ENCODE data around the gene MRPL20.
A peak's percentile ranks its signal among the peaks of the same experiment; 100 is the strongest.
"Not testable (repeated sequence)": the region's sequence is repeated elsewhere in the genome, so short reads cannot be mapped to it uniquely, and the experiment has no call there.

The MRPL20 gene

GRCh38 chr1:1398677-1399186, 8.4 kb downstream of the MRPL20 start:
- peaks cover 4% of the 10 kb centered on the region; the same call in 1 of the 2 replicates for H3K4me1 ChIP-seq (ENCODE audit: insufficient read depth, low read length)
- peaks cover 34% of the 10 kb centered on the region for H3K36me3 ChIP-seq (ENCODE audit: insufficient read depth, low read length)
- H3K9me3 ChIP-seq (ENCODE audit: control insufficient read depth, insufficient read depth, low read length) = no peaks in the 10 kb centered on the region
- H3K9ac ChIP-seq (ENCODE audit: low read depth, low read length) = peak overlapping the region; percentile 76

GRCh38 chr1:1397839-1398523, 9.1 kb downstream of the MRPL20 start:
- peak overlapping the region; percentile 76 for H3K9ac ChIP-seq (ENCODE audit: low read depth, low read length)
- peaks cover 4% of the 10 kb centered on the region; the same call in 1 of the 2 replicates for H3K4me1 ChIP-seq (ENCODE audit: insufficient read depth, low read length)
- H3K36me3 ChIP-seq (ENCODE audit: insufficient read depth, low read length) = peaks cover 37% of the 10 kb centered on the region
- no peaks in the 10 kb centered on the region for H3K9me3 ChIP-seq (ENCODE audit: control insufficient read depth, insufficient read depth, low read length)

GRCh38 chr1:1395166-1395565, 11.9 kb downstream of the MRPL20 start:
- Histone ChIP-seq H3K4me1 (ENCODE audit: insufficient read depth, low read length) (peaks cover 4% of the 10 kb centered on the region; the same call in 1 of the 2 replicates), H3K9ac (ENCODE audit: low read depth, low read length) (no peak overlapping the region), H3K9me3 (ENCODE audit: control insufficient read depth, insufficient read depth, low read length) (no peaks in the 10 kb centered on the region), H3K36me3 (ENCODE audit: insufficient read depth, low read length) (peaks cover 58% of the 10 kb centered on the region)

GRCh38 chr1:1394116-1394515, 13.0 kb downstream of the MRPL20 start:
- Histone ChIP-seq H3K9ac (ENCODE audit: low read depth, low read length) (no peak overlapping the region), H3K9me3 (ENCODE audit: control insufficient read depth, insufficient read depth, low read length) (no peaks in the 10 kb centered on the region), H3K36me3 (ENCODE audit: insufficient read depth, low read length) (peaks cover 69% of the 10 kb centered on the region), H3K4me1 (ENCODE audit: insufficient read depth, low read length) (peaks cover 4% of the 10 kb centered on the region; the same call in 1 of the 2 replicates)

GRCh38 chr1:1393428-1393827, 13.7 kb downstream of the MRPL20 start:
- Histone ChIP-seq H3K36me3 (ENCODE audit: insufficient read depth, low read length) (peaks cover 72% of the 10 kb centered on the region), H3K9ac (ENCODE audit: low read depth, low read length) (no peak overlapping the region), H3K9me3 (ENCODE audit: control insufficient read depth, insufficient read depth, low read length) (no peaks in the 10 kb centered on the region), H3K4me1 (ENCODE audit: insufficient read depth, low read length) (peaks cover 4% of the 10 kb centered on the region; the same call in 1 of the 2 replicates)

- H3K36me3 ChIP-seq (ENCODE audit: insufficient read depth, low read length) = peaks cover 69% of the 10 kb centered on the region
- peaks cover under 1% of the 10 kb centered on the region; the same call in 1 of the 2 replicates for H3K4me1 ChIP-seq (ENCODE audit: insufficient read depth, low read length)
- H3K9ac ChIP-seq (ENCODE audit: low read depth, low read length) = no peak overlapping the region
- no peaks in the 10 kb centered on the region for H3K9me3 ChIP-seq (ENCODE audit: control insufficient read depth, insufficient read depth, low read length)
Observed at GRCh38 chr1:1393014-1393413, 14.1 kb downstream of the MRPL20 start.

- no peak overlapping the region for H3K9ac ChIP-seq (ENCODE audit: low read depth, low read length)
- no peaks in the 10 kb centered on the region for H3K4me1 ChIP-seq (ENCODE audit: insufficient read depth, low read length)
- peaks cover 70% of the 10 kb centered on the region for H3K36me3 ChIP-seq (ENCODE audit: insufficient read depth, low read length)
- no peaks in the 10 kb centered on the region for H3K9me3 ChIP-seq (ENCODE audit: control insufficient read depth, insufficient read depth, low read length)
Observed at GRCh38 chr1:1391225-1391624, 15.9 kb downstream of the MRPL20 start.

- Histone ChIP-seq H3K9me3 (ENCODE audit: control insufficient read depth, insufficient read depth, low read length) (no peaks in the 10 kb centered on the region), H3K9ac (ENCODE audit: low read depth, low read length) (no peak overlapping the region), H3K4me1 (ENCODE audit: insufficient read depth, low read length) (no peaks in the 10 kb centered on the region), H3K36me3 (ENCODE audit: insufficient read depth, low read length) (peaks cover 72% of the 10 kb centered on the region)
Observed at GRCh38 chr1:1390675-1391074, 16.4 kb downstream of the MRPL20 start.

GRCh38 chr1:1388078-1388472, 19.0 kb downstream of the MRPL20 start:
- no peak overlapping the region for H3K9ac ChIP-seq (ENCODE audit: low read depth, low read length)
- H3K36me3 ChIP-seq (ENCODE audit: insufficient read depth, low read length) = peaks cover 54% of the 10 kb centered on the region
- H3K9me3 ChIP-seq (ENCODE audit: control insufficient read depth, insufficient read depth, low read length) = no peaks in the 10 kb centered on the region
- H3K4me1 ChIP-seq (ENCODE audit: insufficient read depth, low read length) = no peaks in the 10 kb centered on the region

GRCh38 chr1:1387098-1388077, 19.7 kb downstream of the MRPL20 start:
- Histone ChIP-seq H3K36me3 (ENCODE audit: insufficient read depth, low read length) (peaks cover 48% of the 10 kb centered on the region), H3K4me1 (ENCODE audit: insufficient read depth, low read length) (no peaks in the 10 kb centered on the region), H3K9me3 (ENCODE audit: control insufficient read depth, insufficient read depth, low read length) (no peaks in the 10 kb centered on the region), H3K9ac (ENCODE audit: low read depth, low read length) (no peak overlapping the region)

GRCh38 chr1:1385931-1386330, 21.2 kb downstream of the MRPL20 start:
- peaks cover 36% of the 10 kb centered on the region for H3K36me3 ChIP-seq (ENCODE audit: insufficient read depth, low read length)

GRCh38 chr1:1385339-1385738, 21.8 kb downstream of the MRPL20 start:
- not testable (repeated sequence) for H3K9me3 ChIP-seq (ENCODE audit: control insufficient read depth, insufficient read depth, low read length); H3K9ac ChIP-seq (ENCODE audit: low read depth, low read length); H3K4me1 ChIP-seq (ENCODE audit: insufficient read depth, low read length)
- H3K36me3 ChIP-seq (ENCODE audit: insufficient read depth, low read length) = peaks cover 30% of the 10 kb centered on the region

More at GRCh38 chr1:1385931-1386330, 21.2 kb downstream of the MRPL20 start:
- H3K9me3 ChIP-seq (ENCODE audit: control insufficient read depth, insufficient read depth, low read length) = no peaks in the 10 kb centered on the region
- H3K4me1 ChIP-seq (ENCODE audit: insufficient read depth, low read length) = no peaks in the 10 kb centered on the region
- H3K9ac ChIP-seq (ENCODE audit: low read depth, low read length) = no peak overlapping the region

- H3K9me3 ChIP-seq (ENCODE audit: control insufficient read depth, insufficient read depth, low read length) = no peaks in the 10 kb centered on the region
- no peak overlapping the region for H3K9ac ChIP-seq (ENCODE audit: low read depth, low read length)
- no peaks in the 10 kb centered on the region for H3K4me1 ChIP-seq (ENCODE audit: insufficient read depth, low read length)
- H3K36me3 ChIP-seq (ENCODE audit: insufficient read depth, low read length) = 0 out of 2 replicates have a peak, but pooled peaks cover 3% of the 10 kb centered on the region
Observed at GRCh38 chr1:1381294-1381693, 25.8 kb downstream of the MRPL20 start.

GRCh38 chr1:1380860-1381259, 26.2 kb downstream of the MRPL20 start:
- no peak overlapping the region for H3K9ac ChIP-seq (ENCODE audit: low read depth, low read length)
- H3K9me3 ChIP-seq (ENCODE audit: control insufficient read depth, insufficient read depth, low read length) = no peaks in the 10 kb centered on the region
- no peaks in the 10 kb centered on the region for H3K36me3 ChIP-seq (ENCODE audit: insufficient read depth, low read length)
- no peaks in the 10 kb centered on the region for H3K4me1 ChIP-seq (ENCODE audit: insufficient read depth, low read length)
